HFF-Myc (cell line): ENCODE measurements around the gene ST8SIA4.

Source experiments
- DNase-seq: peaks from one replicate; pipeline ENCODE4 v3.0.0-alpha.2; 2011; ENCODE audit warnings: low read depth; ENCODE audit errors: extremely low read depth
- H3K4me3 ChIP-seq: replicated peaks from 2 replicates; pipeline ENCODE4 v1.5.1; 2011; ENCODE audit warnings: low read depth, mild to moderate bottlenecking, control low read depth, low read length
- TF ChIP-seq, protein P1 (sequence below): IDR thresholded peaks from 2 replicates; pipeline ENCODE4 v1.5.1; 2012; ENCODE audit warnings: mild to moderate bottlenecking, low read depth, low read length, control low read depth; ENCODE audit errors: missing control alignments

ST8SIA4 gene

DNA sequence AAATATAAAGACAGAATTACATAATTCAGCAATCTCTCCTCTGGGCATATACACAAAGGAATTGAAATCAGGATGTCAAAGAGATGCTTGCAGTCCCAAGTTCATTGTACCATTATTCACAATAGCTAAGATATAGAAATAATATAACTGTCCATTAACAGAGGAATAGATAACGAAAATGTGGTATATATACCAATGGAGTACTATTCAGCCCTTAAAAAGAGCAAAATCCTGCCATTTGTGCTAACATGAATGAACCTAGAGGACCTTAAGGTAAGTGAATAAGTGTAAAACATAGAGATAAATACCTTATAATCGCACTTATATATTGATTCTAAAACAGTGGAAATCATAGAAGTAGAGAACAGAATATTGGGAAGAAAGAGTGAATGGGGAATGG is 7.0 kb downstream of the ST8SIA4 start:
- DNase-seq = no peak
- H3K4me3 ChIP-seq = no peak overlapping the region
- TF ChIP-seq, protein P1, sequence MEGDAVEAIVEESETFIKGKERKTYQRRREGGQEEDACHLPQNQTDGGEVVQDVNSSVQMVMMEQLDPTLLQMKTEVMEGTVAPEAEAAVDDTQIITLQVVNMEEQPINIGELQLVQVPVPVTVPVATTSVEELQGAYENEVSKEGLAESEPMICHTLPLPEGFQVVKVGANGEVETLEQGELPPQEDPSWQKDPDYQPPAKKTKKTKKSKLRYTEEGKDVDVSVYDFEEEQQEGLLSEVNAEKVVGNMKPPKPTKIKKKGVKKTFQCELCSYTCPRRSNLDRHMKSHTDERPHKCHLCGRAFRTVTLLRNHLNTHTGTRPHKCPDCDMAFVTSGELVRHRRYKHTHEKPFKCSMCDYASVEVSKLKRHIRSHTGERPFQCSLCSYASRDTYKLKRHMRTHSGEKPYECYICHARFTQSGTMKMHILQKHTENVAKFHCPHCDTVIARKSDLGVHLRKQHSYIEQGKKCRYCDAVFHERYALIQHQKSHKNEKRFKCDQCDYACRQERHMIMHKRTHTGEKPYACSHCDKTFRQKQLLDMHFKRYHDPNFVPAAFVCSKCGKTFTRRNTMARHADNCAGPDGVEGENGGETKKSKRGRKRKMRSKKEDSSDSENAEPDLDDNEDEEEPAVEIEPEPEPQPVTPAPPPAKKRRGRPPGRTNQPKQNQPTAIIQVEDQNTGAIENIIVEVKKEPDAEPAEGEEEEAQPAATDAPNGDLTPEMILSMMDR = no peak

DNA sequence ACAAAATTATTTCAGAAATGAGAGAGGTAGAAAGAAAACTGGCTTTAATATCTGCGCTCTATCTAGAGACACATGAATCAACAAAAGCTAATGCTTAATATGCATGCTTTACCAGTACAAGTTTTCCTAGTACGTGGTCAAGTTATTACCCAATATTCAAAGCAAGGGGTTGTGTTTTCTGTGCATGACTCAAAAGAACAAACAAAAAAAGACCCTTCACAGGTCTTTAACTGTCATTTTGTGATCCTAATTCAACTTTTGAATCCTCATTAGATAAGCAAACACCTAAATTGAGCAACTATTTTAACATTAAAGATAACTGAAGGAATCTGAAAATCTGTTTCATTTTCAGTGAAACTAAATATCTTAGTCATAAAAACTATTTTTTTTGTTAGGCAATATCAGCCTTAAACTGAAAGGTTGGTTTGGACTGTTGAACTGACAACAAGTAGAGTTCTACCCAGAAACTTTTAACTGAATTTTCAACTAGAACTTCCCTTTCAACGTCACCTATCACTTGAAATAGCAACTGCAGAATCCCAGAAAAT is 12.5 kb downstream of the ST8SIA4 start:
- DNase-seq = no peak
- TF ChIP-seq, protein P1 = no peak
- H3K4me3 ChIP-seq = no peak overlapping the region

- TF ChIP-seq, protein P1 = no peak
- H3K4me3 ChIP-seq = no peak overlapping the region
- no peak for DNase-seq
Measured at GRCh38 chr5:100889896-100890295, 13.2 kb downstream of the ST8SIA4 start.

DNA sequence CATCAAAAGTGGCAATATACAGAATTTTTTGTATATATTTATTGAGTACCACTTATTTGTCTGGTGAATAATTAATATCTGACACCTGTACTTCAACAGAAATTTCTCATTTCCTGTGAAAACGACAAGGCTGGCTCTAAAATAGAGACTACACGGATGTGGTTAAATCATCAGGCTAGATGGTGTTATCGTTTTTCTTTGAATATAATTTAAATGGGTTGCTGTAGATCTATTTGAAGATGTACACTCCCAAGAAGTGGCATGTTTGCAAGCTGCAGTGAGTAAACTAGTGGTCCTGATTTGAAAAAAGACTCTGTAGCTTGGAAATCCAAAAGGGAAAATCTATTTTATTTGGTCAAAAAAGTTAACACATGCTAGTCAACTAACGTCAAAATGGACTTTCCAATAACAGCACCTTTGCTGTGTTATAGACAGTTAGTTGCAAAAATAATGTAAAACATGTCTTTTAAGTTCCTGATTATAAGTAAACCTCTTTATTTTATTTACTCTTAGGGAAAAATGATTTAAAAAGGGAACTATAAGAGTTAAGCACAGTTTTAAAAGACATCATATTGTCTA is 13.8 kb downstream of the ST8SIA4 start:
- DNase-seq = no peak
- TF ChIP-seq, protein P1 = no peak
- no peak overlapping the region for H3K4me3 ChIP-seq

GRCh38 chr5:100877274-100877673 is 25.8 kb downstream of the ST8SIA4 start:
- no peak overlapping the region for H3K4me3 ChIP-seq
- no peak for DNase-seq
- TF ChIP-seq, protein P1 = no peak

- TF ChIP-seq, protein P1 = no peak
- DNase-seq = no peak
- H3K4me3 ChIP-seq = no peak overlapping the region
Measured at GRCh38 chr5:100872408-100873190, 30.5 kb downstream of the ST8SIA4 start.
